HTR-8/SVneo (cell line): ENCODE measurements around the gene FEN1.

Source experiments
- DNase-seq: peaks from one replicate; pipeline ENCODE4 v3.0.0; 2011; ENCODE audit warnings: low spot score, mixed read lengths; ENCODE audit not compliant: insufficient read length
- FAIRE-seq: peaks from 2 replicates; lab custom pipeline; 2011; peaks lifted over from hg19 to GRCh38; lab: Jason Lieb, UNC

Gene FEN1

GRCh38 chr11:61838501-61838900, 45.8 kb downstream of the FEN1 start:
- no peak for FAIRE-seq

GRCh38 chr11:61838921-61839320, 46.2 kb downstream of the FEN1 start:
- FAIRE-seq (no peak), DNase-seq (no peak)

More at GRCh38 chr11:61838501-61838900, 45.8 kb downstream of the FEN1 start:
- DNase-seq, result no peak

GRCh38 chr11:61839742-61840141, 47.0 kb downstream of the FEN1 start:
- DNase-seq (no peak), FAIRE-seq (no peak)

GRCh38 chr11:61840371-61840770, 47.7 kb downstream of the FEN1 start:
- DNase-seq, result no peak

GRCh38 chr11:61841636-61842527, 49.2 kb downstream of the FEN1 start:
- FAIRE-seq (no peak), DNase-seq (no peak)

More at GRCh38 chr11:61840371-61840770, 47.7 kb downstream of the FEN1 start:
- FAIRE-seq, result no peak

GRCh38 chr11:61842528-61842820, 49.8 kb downstream of the FEN1 start:
- no peak for FAIRE-seq
- DNase-seq, result no peak

GRCh38 chr11:61844909-61845565, 52.3 kb downstream of the FEN1 start:
- FAIRE-seq, result no peak

GRCh38 chr11:61846362-61847020, 53.8 kb downstream of the FEN1 start:
- no peak for DNase-seq
- no peak for FAIRE-seq

More at GRCh38 chr11:61844909-61845565, 52.3 kb downstream of the FEN1 start:
- no peak for DNase-seq
